A549 (cell line): ENCODE results near the gene ARMC6.

Source experiments
- CBX8 ChIP-seq: fragments of 200-600 bp; sonication (generic); IDR thresholded peaks from 2 replicates; pipeline ENCODE4 v1.6.1; 2016
- CHD2 ChIP-seq: fragments of 150-350 bp; IDR thresholded peaks from 2 replicates; pipeline ENCODE4 v1.6.1; 2014; ENCODE audit warnings: low read length; ENCODE audit not compliant: partially characterized antibody
- CTCF ChIP-seq: fragments of >200 bp; sonication (Bioruptor Twin); formaldehyde crosslinking; IDR thresholded peaks from 3 replicates; pipeline ENCODE4 v1.5.1; 2016
- ELK1 ChIP-seq: fragments of 150-350 bp; IDR thresholded peaks from 2 replicates; pipeline ENCODE4 v1.6.1; 2014; ENCODE audit warnings: low read depth, mild to moderate bottlenecking, low read length
- GATA3 ChIP-seq: IDR thresholded peaks from 2 replicates; pipeline ENCODE4 v1.6.1; 2012; ENCODE audit warnings: borderline replicate concordance
- HES2 ChIP-seq: fragments of >200 bp; sonication (Bioruptor Twin); formaldehyde crosslinking; IDR thresholded peaks from 2 replicates; pipeline ENCODE4 v1.6.1; 2016
- KDM5A ChIP-seq: fragments of 200-600 bp; sonication (generic); IDR thresholded peaks from 2 replicates; pipeline ENCODE4 v1.6.1; 2016; ENCODE audit warnings: antibody characterized with exemption, mild to moderate bottlenecking
- MAX ChIP-seq: IDR thresholded peaks from 2 replicates; pipeline ENCODE4 v1.6.1; 2012
- NPAS2 ChIP-seq: fragments of 250-450 bp; sonication (Bioruptor Pico); IDR thresholded peaks from 2 replicates; pipeline ENCODE4 v1.8.0; 2022; ENCODE audit warnings: mild to moderate bottlenecking, moderate library complexity, borderline replicate concordance
- RAD21 ChIP-seq, 2 experiments: fragments of >200 bp in 1 of 2; sonication (Bioruptor Twin) in 1 of 2; formaldehyde crosslinking in 1 of 2; IDR thresholded peaks in 1 of 2; conservative IDR thresholded peaks in 1 of 2; 2 replicates in 1 of 2; 3 replicates in 1 of 2; pipeline ENCODE4 v1.6.1; 2012 to 2018; ENCODE audit warnings: inconsistent platforms in 1 of 2
- REST ChIP-seq: fragments of 200-600 bp; sonication (generic); IDR thresholded peaks from 2 replicates; pipeline ENCODE4 v1.6.1; 2016; ENCODE audit warnings: antibody characterized with exemption, mild to moderate bottlenecking, moderate library complexity
- TP53 ChIP-seq: fragments of 250-450 bp; sonication (Bioruptor Pico); IDR thresholded peaks from 2 replicates; pipeline ENCODE4 v1.5.0; 2021; ENCODE audit warnings: mild to moderate bottlenecking, moderate library complexity
- USF2 ChIP-seq: fragments of 450-650 bp; IDR thresholded peaks from 2 replicates; pipeline ENCODE4 v1.6.1; 2014; ENCODE audit warnings: antibody characterized with exemption

- no peak for TF ChIP-seq CTCF
- no peak for TF ChIP-seq REST
- TF ChIP-seq HES2 = no peak
- TF ChIP-seq MAX = no peak
- no peak for TF ChIP-seq USF2
- no peak for TF ChIP-seq CHD2
- TF ChIP-seq GATA3 = no peak
- no peak for TF ChIP-seq TP53 (CRISPR knock-in tag)
- no peak for TF ChIP-seq NPAS2 (CRISPR knock-in tag)
- no peak for TF ChIP-seq RAD21 (conservative IDR thresholded peaks at IDR 0.05 in 1 of 2, IDR thresholded peaks at IDR 0.05 in 1 of 2)
- TF ChIP-seq KDM5A = no peak
- TF ChIP-seq ELK1 = no peak
- TF ChIP-seq CBX8 = no peak
These were observed 42.4 kb upstream of the ARMC6 start for GRCh38 chr19:18991006-18991405.
